HG03571 (cell line): ENCODE data around the gene FLT1.

ENCODE experiments used
- ATAC-seq: cut with Tn5 transposase; IDR thresholded peaks from one replicate; pipeline ENCODE4 v1.9.1; 2021; ENCODE audit not compliant: unreplicated experiment

FLT1 gene

DNA sequence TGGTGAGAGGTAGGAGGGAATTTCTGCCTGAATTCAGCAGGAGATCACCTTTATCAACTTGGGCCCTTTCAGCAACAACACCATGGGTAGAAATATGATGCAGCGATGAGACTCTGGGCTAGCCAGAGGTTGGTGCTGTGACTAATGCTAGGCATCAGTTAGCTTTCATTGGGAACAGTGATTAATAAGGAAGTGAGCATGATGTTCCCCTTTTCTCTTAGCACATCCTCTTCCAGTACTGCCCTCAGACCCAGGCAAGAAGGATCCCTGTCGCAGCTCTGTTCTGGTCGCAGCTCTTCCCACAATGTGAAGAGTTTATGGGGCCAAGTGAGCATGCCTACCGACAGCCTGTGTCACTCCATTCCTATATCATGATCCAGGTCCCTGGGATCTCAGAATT is 100.5 kb downstream of the FLT1 start:
- ATAC-seq: no peak

GRCh38 chr13:28392896-28393505 is 101.9 kb downstream of the FLT1 start:
- ATAC-seq: no peak

DNA sequence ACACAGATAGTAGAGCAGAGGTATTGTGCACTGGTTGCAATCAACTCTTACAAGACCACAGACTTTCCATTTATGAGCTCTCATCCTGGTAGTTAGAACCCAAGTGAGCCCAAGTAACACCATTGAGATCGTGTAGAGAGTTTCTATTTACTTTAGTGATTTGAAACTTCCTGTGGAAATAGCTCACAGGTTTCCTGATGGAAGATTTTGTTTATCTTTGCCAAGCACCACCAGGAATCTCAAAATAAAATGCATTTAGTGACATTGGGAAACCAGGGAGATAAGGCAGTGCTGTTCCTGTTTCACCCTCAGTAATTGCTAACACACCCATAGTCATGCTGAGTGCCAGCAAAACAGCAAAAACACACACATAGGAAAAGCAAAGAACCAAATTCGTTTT is 102.5 kb downstream of the FLT1 start:
- ATAC-seq: no peak

GRCh38 chr13:28387740-28388501 is 107.0 kb downstream of the FLT1 start:
- ATAC-seq: no peak

DNA sequence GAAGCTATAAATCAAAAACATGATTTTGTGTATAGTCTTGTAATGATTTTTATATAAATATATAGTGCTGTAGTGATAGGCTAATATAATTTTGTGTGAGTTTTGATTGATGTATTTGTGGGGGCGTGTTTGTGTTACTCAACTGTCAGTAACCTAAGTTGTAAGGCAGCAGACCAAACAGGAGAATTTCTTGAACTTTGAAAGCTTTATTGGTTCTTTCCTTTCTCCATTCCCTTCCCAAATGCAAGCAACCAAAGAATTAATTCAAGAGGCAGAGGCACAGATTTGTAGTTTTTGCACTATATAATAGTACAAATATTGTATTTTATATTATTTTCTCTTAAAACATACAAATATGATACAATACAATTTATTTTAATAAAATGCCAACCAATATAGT is 109.6 kb downstream of the FLT1 start:
- ATAC-seq: no peak

DNA sequence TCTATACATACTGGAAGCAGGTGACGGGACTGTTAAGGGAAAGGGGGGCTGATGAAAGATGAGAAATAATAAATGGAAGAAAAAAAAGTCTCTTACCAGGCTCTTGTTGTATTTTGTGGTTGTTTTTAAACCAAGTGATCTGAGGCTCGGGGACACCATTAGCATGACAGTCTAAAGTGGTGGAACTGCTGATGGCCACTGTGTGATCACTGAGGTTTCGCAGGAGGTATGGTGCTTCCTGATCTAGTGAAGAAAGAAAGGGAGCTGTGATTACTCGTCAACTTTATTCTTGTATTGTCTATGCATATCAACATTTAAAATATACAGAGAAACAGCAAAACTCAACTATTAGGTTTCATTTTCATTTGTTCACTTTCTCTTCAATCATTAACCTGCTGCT is 110.1 kb downstream of the FLT1 start:
- no peak for ATAC-seq

GRCh38 chr13:28380319-28380718 is 114.6 kb downstream of the FLT1 start:
- ATAC-seq: no peak

DNA sequence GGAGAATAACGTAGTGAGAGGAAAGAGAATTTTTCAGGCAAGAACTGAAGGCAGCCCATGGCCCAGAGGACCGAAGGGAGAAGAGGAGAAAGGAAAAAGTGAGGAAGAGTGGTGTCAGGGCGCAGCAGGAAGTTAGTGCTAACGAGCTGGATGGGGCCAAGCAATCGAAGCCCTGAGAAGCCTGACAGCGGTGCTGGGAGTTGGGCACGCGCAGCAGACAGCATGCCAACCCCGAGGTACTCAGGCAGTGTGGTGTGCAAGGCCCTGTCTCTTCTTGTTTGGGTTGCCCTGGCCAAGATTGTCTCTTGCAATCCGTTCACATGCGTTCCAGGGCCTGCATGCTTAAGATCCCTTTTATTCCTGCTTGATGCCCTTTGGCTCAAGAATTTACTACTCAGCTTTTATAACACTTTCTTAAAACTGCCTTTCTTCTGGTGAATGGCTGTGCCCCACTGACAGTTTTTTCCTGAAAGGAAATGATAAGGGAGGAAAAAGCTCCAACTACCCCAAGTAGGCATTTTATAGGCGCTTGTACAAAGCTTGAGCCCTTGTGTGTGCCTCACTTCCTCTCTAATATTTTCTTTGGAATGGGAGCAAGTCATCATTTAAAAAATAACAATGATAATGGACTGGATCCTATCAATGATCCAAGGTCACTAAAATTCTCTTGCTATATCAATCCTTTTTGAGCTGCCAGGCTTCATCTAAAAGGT is 115.4 kb downstream of the FLT1 start:
- ATAC-seq: no peak

DNA sequence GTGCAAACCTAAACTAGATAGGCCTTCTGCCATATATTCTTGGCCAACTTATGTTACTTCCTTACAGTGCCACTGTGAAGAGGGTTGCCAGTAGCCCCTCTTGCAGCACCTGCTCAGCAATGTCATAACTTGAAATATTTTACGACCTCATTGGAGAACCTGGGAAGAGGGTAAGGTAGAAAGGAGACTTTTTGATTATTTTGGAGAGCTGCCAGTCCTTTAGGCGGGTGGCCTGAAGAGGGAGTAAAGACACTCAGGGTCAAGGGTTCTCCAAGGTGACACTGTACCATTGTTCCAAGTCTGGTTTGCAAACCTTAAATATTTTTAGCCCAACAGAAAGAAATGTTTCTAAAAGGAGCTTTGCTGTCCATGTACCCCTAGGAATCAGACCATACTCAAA is 118.3 kb downstream of the FLT1 start:
- ATAC-seq: no peak

DNA sequence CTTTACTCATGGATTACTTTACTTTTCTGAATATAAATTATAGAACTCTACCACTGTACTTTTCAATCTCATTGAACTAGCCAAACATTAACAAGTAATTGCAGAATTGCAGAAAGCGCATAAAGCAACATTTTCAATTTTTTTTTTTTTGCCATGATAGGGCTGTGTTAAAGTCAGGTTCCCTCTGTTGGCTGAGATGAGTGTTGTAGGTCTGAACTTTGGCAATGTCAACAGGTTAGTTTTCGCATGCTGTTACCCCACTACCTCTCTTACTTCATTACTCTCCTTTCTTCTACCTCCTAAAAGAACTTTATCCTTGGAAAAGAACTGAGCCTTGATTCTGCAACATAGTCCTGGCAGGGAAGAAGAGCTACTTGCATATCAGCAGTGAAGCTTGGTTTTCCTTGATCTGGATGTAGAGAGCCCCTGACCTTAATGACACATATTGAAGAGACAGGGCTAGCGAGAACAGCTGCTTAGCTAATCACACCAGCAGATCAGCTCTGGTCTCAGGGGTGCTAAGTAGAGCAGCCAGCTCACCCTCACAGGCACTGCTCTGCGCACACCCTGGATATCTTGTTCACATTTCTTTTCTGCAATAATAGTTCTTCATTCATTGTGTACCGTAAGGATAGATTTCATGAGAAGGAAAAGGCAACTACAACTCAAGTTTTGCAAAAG is 119.5 kb downstream of the FLT1 start:
- no peak for ATAC-seq

DNA sequence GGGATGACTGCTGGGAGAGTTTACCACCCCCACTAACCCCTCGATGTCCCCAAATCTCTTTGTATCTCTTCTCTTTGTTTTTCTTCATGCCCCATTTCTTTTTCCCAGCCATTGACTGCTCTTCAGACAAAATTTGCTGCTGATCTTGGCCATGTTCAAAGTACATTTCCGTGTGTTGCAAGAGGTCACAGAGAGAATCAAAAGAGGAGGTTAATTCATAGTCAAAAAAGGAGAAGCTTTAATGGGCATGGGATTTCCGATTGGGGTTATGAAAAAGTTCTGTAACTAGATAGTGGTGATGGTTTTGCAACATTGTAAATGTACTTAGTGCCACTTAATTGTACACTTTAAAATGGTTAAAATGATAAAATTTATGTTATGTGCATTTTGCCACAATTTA is 121.1 kb downstream of the FLT1 start:
- ATAC-seq: no peak

DNA sequence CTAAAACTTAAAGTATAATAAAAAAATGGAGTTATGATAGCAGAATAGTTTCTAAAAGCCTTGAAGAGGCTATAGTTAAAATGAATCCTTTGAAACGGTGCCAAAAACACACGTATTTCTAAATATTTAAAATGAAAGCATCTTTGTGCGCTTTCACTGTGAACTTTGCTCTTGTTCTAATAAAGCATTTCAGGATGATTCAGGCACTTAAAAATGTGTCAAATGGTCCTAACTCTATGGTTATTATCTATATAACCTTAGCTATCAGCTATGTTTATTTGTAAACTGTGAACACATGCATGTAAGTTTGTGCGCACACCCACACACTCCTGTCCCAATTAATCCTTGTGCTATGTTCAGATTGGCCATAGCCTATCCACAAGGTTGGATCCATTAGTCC is 124.5 kb downstream of the FLT1 start:
- ATAC-seq: no peak

- no peak for ATAC-seq
Measured at GRCh38 chr13:28358708-28359107, 136.2 kb downstream of the FLT1 start.

GRCh38 chr13:28357911-28358433 is 137.0 kb downstream of the FLT1 start:
- no peak for ATAC-seq

DNA sequence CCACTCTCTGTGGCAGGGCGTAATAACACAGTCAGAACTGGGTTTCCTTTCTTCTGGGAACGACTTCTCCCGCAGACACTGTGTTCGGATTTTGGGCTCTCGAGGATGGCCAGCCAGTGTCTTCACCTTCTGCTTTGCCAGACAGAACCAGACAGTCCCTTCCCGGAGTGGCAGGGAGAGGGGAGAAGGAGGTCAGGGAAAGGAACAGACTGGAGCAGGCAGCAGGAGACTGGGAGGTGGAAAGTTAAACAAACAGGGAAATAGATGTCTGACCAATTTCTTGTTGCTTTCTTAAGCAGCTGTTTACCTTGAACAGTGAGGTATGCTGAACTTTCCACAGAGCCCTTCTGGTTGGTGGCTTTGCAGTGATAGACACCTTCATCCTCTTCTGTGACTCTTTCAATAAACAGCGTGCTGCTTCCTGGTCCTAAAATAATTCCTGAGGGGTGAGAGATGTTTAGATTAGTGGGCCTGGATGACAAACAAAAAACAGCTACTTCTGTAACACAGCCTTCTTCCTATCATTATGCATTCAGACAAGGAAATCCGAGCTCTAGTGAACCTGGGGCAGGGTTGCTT is 137.6 kb downstream of the FLT1 start:
- no peak for ATAC-seq

GRCh38 chr13:28356561-28357021 is 138.3 kb downstream of the FLT1 start:
- ATAC-seq: no peak

GRCh38 chr13:28355822-28356371 is 139.0 kb downstream of the FLT1 start:
- ATAC-seq: no peak

GRCh38 chr13:28355046-28355821 is 139.7 kb downstream of the FLT1 start:
- ATAC-seq: no peak

- no peak for ATAC-seq
Measured at GRCh38 chr13:28353679-28354078, 141.2 kb downstream of the FLT1 start.
